COLO668 (cell line): ENCODE results near the gene CBL.
"Not testable (repeated sequence)": the region's sequence is repeated elsewhere in the genome, so short reads cannot be mapped to it uniquely, and the experiment has no call there.

Experiments
- DNase-seq: peaks from one replicate; lab custom pipeline; 2025; ENCODE audit not compliant: unreplicated experiment; lab: John Stamatoyannopoulos, UW

The CBL gene

DNA sequence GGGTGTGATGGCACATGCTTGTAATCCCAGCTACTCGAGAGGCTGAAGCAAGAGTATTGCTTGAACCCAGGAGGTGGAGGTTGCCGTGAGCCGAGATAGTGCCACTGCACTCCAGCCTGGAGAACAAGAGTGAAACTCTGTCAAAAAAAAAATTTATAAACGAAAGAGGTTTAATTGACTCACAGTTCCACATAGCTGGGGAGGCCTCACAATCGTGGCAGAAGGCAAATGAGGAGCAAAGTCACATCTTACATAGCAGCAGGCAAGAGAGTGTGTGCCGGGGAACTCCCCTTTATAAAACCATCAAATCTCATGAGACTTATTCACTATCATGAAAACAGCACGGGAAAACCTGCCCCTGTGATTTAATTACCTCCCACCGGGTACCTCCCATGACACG lies 21.7 kb upstream of the CBL start:
- not testable (repeated sequence) for DNase-seq

DNA sequence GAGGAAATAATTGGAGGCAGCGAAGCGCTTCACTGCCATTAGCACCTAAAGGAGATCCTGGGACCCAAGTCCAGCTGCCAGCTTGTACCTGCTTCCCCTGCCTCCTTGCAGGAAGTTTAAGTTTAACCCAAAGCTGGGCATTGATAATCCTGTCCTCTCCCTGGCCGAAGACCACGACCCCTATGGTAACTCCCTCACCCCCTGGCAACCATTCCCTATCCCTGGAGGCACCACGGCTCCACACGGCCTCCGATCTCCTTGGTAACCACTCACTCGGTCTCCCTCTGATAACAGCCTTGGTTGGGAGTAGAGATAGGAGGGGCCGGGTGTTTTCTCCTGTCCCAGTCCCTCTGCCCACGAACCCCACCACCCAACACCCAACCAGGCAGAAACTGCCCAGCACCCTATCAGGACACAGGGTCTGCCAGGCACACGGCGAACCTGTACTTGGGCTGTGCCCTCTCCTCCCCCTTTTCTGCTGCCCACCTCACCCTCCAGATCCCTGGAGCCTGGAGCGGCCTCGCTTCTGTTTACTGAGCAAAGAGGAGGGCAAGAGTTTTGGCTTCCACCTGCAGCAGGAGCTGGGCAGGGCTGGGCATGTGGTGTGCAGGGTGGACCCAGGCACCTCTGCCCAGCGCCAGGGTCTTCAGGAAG lies 20.0 kb upstream of the CBL start:
- DNase-seq, result no peak

DNA sequence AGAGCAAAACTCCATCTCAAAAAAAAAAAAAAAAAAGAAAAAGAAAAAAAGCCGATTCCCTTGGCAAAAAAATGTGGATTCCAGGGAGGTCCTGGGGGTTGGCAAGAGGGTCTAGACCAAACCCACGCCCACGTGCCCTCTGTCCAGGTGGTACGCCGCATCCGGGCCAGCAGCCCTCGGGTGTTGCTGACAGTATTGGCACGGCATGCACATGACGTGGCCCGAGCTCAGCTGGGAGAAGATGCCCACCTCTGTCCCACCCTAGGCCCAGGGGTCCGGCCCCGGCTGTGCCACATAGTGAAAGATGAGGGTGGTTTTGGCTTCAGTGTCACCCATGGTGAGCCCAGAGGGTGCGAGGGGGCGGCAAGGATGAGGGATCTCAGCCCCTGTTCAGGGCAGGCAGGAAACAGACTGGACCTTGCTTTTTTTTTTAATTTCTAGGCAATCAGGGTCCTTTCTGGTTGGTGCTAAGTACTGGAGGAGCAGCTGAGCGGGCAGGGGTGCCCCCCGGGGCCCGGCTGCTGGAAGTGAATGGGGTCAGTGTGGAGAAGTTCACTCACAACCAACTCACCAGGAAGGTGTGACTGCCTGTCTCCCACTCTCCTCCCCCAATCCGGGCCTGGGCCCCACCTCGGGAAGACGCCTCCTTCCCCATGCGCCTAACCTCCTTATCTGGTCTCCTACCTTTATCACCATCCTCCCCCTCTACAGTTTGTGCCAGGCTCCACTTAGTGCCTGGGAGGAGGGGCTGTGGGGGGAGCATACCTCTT lies 18.8 kb upstream of the CBL start:
- DNase-seq, result no peak

DNA sequence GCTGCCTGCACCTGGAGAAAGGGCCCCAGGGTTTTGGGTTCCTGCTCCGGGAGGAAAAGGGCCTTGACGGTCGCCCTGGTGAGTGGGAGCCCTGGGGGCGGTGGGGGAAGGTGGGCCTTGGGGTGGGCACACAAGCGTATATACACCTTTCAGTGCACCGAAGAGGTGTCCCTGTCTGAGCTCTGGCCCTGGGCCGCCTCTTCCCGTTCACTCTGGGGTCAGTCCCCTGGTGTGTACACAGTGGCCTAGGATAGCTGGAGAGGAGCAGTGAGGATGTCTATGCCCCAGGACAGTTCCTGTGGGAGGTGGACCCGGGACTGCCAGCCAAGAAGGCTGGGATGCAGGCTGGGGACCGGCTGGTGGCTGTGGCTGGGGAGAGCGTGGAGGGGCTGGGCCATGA lies 18.1 kb upstream of the CBL start:
- no peak for DNase-seq

DNA sequence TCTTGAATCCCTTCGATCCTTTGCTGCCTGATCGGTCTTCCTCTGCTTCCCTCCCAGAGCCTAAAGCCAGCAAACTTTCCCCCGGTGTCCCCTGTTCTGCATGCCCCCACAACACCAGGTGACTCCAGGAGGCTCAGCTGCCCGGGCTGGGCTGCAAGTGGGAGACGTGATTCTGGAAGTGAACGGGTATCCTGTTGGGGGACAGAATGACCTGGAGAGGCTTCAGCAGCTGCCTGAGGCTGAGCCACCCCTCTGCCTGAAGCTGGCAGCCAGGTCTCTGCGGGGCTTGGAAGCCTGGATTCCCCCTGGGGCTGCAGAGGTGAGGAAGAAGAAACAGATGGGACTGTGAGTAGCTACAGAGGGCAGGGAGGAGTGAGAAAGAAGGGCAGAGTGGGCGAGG lies 17.3 kb upstream of the CBL start:
- no peak for DNase-seq

DNA sequence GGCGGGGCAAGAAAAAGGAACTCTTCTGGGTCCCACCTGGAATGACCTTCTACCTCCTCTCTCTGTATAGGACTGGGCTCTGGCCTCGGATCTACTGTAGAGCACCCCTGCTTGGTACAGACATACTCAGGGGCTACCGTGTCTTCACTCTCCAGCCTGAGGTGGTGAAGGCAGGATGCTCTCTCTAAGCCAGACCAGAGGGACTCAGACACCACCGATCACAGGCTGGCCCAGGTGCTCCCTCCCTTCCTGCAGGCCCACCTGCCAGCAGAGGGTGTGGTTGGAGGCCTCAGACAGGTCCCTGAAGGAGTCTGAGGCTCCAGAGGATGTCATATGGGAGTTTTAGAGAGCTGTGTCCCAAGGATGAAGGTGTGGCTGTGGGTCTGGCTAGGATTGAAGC lies 16.7 kb upstream of the CBL start:
- no peak for DNase-seq

DNA sequence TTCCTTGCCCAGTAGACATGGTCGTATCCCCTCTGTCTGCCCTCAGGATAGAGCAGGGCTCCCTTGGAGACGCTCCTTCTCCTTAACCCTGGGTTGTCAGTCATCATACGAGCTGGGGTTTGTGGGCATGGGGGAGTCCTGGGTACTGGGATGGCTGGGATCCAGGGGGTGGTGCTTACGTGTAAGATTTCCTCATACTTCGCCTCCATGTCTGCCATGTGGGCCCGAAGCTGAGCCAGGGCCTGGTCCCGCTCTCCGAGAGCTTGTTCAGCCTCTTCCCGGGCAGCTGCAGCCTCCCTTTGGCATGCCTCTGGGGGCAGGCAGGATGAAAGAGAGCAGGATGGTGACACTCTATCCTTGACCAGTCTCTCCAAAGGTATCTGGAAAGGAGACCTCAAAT lies 15.6 kb upstream of the CBL start:
- DNase-seq, result no peak

DNA sequence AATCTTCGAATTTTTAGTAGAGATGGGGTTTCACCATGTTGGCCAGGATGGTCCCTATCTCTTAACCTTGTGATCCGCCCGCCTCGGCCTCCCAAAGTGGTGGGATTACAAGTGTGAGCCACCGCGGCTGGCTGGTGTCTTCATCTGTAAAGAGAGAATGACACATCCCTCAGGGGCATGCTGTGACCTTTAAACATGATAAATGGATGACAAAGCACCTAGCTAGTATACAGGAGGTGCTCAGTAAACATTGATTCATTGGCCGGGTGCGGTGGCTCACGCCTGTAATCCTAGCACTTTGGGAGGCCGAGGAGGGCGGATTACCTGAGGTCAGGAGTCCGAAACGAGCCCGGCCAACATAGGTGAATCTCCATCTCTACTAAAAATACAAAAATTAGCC lies 14.9 kb upstream of the CBL start:
- DNase-seq, result not testable (repeated sequence)

DNA sequence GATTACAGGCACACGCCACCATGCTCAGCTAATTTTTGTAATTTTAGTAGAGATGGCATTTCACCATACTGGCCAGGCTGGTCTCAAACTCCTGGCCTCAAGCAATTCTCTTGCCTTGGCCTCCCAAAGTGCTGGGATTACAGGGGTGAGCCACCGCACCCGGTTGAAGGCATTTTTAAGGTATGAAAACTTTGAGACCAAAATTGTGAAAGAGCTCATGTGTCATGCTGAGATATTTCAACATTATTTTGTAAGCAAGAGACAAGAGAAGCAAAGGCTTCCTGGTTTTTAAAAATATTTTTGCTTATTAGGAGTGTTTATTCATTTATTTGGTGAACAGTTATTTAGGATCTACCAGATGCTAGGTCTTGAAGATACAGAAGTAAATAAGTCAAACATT lies 14.0 kb upstream of the CBL start:
- no peak for DNase-seq

DNA sequence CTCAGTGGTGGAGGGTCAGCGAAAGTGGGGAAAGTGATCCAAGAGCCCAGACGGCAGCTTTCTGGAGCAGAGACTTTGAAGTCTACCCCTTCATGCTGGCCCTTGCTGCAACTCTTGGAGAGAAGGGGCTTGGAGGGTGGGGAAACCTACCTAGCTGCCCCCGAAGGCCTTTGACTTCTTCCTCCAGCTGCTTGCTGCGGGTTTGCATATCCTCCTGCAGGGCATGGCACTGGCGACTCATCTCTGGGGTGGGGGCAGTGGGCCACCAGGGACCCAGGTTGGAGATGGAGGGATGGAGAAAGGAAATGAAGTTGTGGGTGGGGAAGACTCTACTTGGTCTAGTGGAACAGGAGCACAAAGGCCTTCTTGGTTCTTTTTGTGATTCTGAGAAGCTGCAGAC lies 13.1 kb upstream of the CBL start:
- DNase-seq, result no peak

DNA sequence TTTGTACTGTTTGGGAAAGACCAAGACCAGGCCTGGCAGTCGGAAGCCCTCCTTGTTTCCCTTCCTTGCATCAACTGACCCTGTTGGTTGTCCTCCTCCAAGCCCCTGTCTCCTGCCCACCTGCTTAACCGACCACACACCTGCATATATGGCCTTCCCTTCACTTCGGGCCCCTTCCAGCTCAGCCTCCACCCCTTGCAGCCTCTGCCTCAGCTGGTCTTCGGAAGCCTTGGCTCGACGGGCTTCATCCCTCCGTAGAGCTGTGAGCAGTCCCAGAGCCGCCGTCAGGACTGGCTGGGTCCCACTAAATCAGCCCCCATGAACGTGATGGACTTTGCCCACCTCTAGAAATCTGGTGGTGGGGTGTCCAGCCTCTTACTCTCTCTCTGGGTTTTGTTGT lies 12.5 kb upstream of the CBL start:
- no peak for DNase-seq

DNA sequence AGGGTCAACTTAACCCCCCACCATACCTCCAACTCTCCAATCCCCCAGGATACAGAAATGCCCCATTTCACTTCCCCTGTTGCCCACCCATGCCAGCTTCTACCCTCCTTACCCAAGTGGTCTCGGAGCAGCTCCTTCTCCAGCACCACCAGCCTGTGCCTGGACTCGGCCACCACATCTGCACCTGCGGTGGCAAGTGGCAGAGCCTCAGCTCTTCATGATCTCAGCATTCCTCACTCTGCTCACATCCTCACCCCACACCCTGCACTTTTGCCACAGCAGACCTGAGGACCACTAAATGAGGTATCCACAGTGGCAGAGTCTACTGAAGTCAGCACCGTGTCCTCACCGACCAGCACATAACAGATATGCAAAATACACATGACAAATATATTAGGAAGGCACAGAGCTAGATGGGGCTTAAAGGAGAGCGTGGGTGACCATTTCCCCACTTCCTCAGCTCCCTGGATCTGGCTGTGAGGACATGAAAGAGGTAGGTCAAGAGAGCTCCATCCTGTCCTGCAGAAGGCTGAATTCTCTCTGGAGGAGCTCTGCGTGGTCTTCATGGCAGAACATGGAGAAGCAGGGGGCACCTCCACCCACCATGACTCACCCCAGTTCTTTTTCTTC lies 11.2 kb upstream of the CBL start:
- DNase-seq, result no peak

DNA sequence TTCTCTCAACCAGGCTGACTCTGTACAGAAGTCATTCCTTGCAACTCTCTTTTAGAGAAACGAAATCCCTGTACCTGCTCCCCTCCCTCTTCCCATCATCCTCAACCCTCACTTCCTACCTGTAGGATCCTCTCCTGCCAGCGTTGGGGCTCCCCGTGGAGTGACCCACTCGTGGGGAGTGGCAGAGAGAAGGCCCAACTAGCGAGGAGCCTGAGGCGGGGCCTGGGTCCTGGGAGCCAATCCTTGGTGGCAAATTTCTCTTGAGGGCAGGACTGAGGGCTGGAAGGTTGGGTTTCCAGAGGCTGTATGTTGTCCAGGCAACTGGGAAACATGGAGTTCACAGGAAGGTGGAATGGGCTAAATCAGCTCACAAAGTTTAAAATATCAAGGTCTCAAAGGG lies 10.5 kb upstream of the CBL start:
- peak; percentile 8 for DNase-seq

DNA sequence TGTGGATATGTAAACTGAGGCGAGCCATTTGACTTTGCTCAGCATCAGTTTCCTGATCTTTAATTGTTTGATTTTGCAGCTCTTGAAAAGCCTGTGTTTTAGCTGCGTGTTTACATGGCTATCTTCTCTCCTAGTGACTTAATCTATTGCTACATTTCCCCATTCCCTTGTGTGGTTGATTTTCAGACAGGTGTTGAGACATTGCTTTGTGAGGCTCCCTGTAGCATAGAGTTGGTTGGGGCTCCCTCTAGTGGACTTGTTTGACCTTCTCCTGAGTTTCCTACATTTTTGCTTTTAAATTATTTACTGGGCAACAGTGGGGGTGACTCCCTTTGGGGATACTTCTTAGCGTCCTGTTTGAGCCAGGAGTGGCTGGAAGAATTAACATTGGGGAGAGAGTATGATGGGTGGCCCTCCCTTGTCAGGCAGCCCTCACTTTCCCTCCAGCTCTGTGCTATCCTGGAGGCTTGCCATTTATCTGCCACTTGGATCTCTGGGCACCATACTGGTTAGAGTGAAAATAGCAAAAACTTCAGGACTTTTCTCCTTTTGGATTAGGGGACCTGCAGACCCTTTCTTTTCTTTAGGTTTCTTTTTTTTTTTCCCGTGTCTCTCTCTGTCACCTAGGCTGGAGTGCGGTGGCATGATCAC lies 9.2 kb upstream of the CBL start:
- peak; percentile 74 for DNase-seq

DNA sequence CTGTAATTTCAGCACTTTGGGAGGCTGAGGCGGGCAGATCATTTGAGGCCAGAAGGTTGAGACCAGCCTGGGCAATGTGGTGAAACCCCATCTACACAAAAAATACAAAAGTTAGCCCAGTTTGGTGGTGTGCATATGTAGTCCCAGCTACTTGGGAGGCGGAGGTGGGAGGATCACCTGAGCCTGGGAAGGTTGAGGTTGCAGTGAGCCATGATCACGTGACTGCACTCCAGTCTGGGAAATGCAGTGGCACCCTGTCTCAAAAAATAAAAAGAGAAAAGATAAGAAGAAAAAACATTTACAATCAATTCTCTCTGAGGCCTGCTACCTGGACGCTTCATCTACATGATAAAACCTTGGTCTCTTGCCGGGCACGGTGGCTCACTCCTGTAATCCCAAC lies 7.2 kb upstream of the CBL start:
- no peak for DNase-seq

DNA sequence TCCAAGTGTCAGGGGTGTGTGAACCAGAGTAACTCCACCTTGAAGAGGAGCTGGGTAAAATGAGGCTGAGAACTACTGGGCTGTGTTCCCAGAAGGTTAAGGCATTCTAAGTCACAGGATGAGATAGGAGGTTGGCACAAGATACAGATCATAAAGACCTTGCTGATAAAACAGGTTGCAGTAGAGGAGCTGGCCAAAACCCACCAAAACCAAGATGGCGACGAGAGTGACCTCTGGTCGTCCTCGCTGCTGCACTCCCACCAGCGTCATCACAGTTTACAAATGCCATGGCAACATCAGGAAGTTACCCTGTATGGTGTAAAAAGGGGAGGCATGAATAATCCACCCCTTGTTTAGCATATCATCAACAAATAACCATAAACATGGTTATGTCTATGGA lies 4.9 kb upstream of the CBL start:
- not testable (repeated sequence) for DNase-seq

DNA sequence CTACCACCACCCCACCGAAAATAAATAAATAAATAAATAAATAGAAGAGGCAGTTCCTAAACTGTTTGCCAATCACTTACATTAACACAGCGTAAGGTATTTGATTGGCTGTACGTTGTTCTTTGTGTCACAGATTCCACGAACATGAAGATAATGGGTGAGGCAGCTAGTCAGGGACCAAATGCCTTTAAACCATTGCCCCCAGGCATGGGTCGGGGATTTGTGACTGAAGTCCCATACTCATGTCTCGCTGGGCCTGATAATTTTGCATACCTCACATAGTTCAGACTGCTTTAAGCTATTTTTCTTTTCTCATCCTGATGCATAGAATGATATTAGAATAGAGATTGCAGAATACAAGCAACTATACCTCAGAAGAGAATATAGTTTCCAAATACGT lies 3.6 kb upstream of the CBL start:
- DNase-seq, result no peak

DNA sequence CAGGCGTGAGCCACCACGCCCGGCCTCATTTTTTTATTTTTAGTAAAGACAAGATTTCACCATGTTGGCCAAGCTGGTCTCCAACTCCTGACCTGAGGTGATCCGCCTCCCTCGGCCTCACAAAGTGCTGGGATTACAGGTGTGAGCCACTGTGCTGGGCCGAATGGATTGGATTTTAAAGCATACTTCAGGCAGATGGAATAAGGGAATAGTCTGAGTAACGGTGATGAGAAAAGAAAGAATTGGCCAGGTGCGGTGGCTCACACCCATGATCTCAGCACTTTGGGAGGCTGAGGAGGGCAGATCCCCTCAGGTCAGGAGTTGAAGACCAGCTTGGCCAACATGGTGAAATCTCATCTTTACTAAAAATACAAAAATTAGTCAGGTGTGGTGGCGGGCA lies 2.1 kb upstream of the CBL start:
- DNase-seq, result no peak

DNA sequence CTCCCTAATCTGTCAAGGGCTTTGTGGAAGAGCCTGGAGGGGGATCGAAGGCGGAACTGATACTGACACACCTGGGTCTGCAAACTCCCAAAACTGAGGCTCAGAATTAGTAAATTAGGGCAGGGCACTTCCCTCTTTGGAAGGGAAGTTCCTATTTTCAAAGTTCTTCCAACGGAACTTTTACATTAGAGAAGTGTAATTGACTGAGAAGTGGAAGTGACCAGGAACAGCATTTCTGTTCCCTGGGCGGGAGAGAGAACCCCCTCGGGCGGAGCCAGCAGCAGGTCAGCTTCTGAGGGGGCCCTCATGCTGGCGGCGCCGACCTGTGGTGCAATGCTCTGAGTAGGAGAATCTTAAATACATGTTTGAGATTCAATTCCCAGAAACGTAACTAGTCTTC lies 1.1 kb upstream of the CBL start:
- no peak for DNase-seq

DNA sequence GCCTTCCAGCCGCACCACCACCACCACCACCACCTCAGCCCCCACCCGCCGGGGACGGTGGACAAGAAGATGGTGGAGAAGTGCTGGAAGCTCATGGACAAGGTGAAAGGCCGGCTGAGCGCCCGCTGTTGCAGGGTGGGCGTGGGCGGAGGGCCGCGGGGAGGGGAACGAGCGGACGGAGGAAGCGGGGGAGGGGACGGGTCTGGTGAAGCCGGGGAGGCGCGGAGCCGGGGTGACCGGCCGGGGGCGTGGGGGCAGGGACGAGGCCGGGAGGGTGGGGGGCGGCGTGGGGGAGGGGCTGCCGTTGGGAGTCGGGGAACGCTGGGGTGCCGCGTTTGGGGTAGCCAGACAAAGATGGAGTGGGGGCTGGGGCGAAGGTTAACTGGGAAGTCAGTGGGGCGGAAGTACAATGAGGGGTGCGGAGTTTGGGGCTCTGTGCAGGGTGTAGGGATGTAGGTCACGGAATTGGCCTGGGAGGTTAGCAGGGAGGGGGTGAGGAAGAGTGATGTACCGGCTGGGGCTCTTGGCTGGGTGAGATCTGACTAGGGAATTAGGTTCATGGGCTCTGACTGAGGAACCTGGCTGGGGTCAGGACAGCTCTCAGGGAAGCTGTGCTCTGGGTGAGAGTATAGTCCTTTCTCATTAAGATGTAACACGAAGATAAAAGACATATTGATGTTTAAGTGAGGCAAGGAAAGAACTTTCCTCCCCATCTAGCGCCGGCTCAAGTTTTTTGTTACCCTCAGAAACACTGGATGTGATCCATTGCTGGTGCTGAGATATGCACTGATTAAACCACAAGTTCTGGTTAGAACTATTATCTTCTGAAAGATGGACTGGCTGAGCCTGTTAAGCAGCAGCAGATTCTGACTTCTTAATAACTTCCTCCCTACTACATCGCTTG lies 624 bp downstream of the CBL start:
- peak; percentile 50 for DNase-seq

DNA sequence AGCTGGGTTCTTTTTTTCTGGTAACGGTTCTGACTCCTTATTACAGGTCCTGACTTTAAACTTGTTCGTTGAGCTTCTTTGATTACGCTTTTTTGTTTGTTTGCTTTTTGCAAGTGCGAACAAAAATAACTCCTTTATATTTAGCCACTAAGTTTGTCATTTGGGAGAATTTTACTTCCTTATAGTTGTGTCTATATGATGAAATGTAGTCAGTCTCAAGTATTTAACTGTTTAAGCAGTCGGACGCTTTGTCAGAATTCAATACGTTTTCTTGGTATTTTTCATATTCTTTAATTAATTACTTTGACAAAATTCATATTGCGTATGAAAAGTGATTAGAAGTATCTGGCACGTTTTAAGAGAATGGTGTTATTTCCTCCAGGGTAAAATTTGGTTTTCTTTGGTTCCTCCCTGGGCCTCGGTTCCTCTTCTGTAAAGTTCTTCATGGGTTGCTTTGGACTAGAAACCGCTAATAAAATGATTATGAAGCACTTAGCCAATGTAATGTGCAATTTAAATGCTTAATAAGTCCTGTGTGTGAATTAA lies 1.3 kb downstream of the CBL start:
- DNase-seq, result no peak
